Measurements from ENCODE around the gene CLIP1. TPM values are rescaled to one million over a fixed set of nuclear protein-coding genes. Genes with fewer than 3 reads are reported as not detected.

CLIP1 gene
- total and polyA plus RNA-seq, 5 donors from 2014 or later = 17.1 to 99.8 (median 18.8) TPM

GRCh38 chr12:122413516-122414404 lies 8.7 kb downstream of the CLIP1 start:
- peak overlapping the region; percentile 72 for H3K27ac ChIP-seq (ENCODE audit: insufficient read depth, low read length, poor library complexity, severe bottlenecking)
- H3K9me3 ChIP-seq (ENCODE audit: control insufficient read depth in 2 of 2, low read length in 2 of 2) = no peaks in the 10 kb centered on the region
- peak overlapping the region; percentile 46 for H3K4me3 ChIP-seq (ENCODE audit: low read depth, low read length)
- ATAC-seq (ENCODE audit: low read depth in 2 of 2) = no peak
- no peak for DNase-seq
- Mint-ChIP-seq H3K4me1 (peaks cover 23 to 60% (median 42%) of the 10 kb centered on the region in 4 donors), H3K4me3 (peak overlapping the region in 3 of 4 donors; percentile 38 to 74 (median 56)), H3K36me3 (no peaks in the 10 kb centered on the region), H3K27me3 (no peaks in the 10 kb centered on the region), H3K27ac (peak overlapping the region; percentile 80 to 91 (median 89)), H3K9me3 (peaks cover 0 to 1% (median 0%) of the 10 kb centered on the region in 7 donors)
- H3K27me3 ChIP-seq (ENCODE audit: control insufficient read depth, insufficient read depth, low read length) = no peaks in the 10 kb centered on the region
- H3K36me3 ChIP-seq (ENCODE audit: control insufficient read depth, insufficient read depth, low read length) = peaks cover 5% of the 10 kb centered on the region
- H3K4me1 ChIP-seq (ENCODE audit: control insufficient read depth, insufficient read depth, low read length, poor library complexity, severe bottlenecking) = peaks cover 31% of the 10 kb centered on the region

GRCh38 chr12:122412851-122413433 lies 9.5 kb downstream of the CLIP1 start:
- Mint-ChIP-seq H3K4me3 (peak overlapping the region; percentile 38 to 79 (median 65)), H3K4me1 (peaks cover 21 to 53% (median 37%) of the 10 kb centered on the region in 4 donors), H3K9me3 (peaks cover 0 to 1% (median 0%) of the 10 kb centered on the region in 7 donors), H3K27me3 (no peaks in the 10 kb centered on the region), H3K27ac (peak overlapping the region; percentile 89 to 94 (median 91)), H3K36me3 (no peaks in the 10 kb centered on the region)
- H3K4me3 ChIP-seq (ENCODE audit: low read depth, low read length) = peak overlapping the region; percentile 46
- H3K9me3 ChIP-seq (ENCODE audit: control insufficient read depth in 2 of 2, low read length in 2 of 2) = no peaks in the 10 kb centered on the region
- ATAC-seq (ENCODE audit: low read depth in 2 of 2) (peak; percentile 81 to 83), DNase-seq (peak in 2 of 3 donors; percentile 45 to 70)
- H3K36me3 ChIP-seq (ENCODE audit: control insufficient read depth, insufficient read depth, low read length) = peaks cover 5% of the 10 kb centered on the region
- H3K27ac ChIP-seq (ENCODE audit: insufficient read depth, low read length, poor library complexity, severe bottlenecking) = peak overlapping the region; percentile 72
- H3K27me3 ChIP-seq (ENCODE audit: control insufficient read depth, insufficient read depth, low read length) = no peaks in the 10 kb centered on the region
- H3K4me1 ChIP-seq (ENCODE audit: control insufficient read depth, insufficient read depth, low read length, poor library complexity, severe bottlenecking) = peaks cover 31% of the 10 kb centered on the region

GRCh38 chr12:122411537-122411936 lies 10.9 kb downstream of the CLIP1 start:
- peak overlapping the region in 3 of 4 donors; percentile 22 to 78 (median 57) for H3K4me3 Mint-ChIP-seq
- Histone ChIP-seq H3K4me1 (ENCODE audit: control insufficient read depth, insufficient read depth, low read length, poor library complexity, severe bottlenecking) (peaks cover 29% of the 10 kb centered on the region), H3K9me3 (ENCODE audit: control insufficient read depth in 2 of 2, low read length in 2 of 2) (no peaks in the 10 kb centered on the region), H3K4me3 (ENCODE audit: low read depth, low read length) (no peak overlapping the region), H3K27ac (ENCODE audit: insufficient read depth, low read length, poor library complexity, severe bottlenecking) (peak overlapping the region; percentile 72), H3K27me3 (ENCODE audit: control insufficient read depth, insufficient read depth, low read length) (no peaks in the 10 kb centered on the region), H3K36me3 (ENCODE audit: control insufficient read depth, insufficient read depth, low read length) (peaks cover 5% of the 10 kb centered on the region)
- no peaks in the 10 kb centered on the region for H3K9me3 Mint-ChIP-seq
- ATAC-seq (ENCODE audit: low read depth in 2 of 2) (no peak), DNase-seq (no peak)
- no peaks in the 10 kb centered on the region for H3K27me3 Mint-ChIP-seq
- H3K36me3 Mint-ChIP-seq = no peaks in the 10 kb centered on the region
- H3K27ac Mint-ChIP-seq = peak overlapping the region in 2 of 3 donors; percentile 25 to 91
- H3K4me1 Mint-ChIP-seq = peaks cover 24 to 50% (median 40%) of the 10 kb centered on the region in 4 donors

GRCh38 chr12:122407208-122407607 lies 15.3 kb downstream of the CLIP1 start:
- ATAC-seq (ENCODE audit: low read depth in 2 of 2) (no peak), DNase-seq (no peak)
- Mint-ChIP-seq H3K27ac (peak overlapping the region in 2 of 3 donors; percentile 68 to 80), H3K9me3 (no peaks in the 10 kb centered on the region), H3K4me3 (peak overlapping the region in 1 of 4 donors; percentile 37), H3K27me3 (no peaks in the 10 kb centered on the region), H3K4me1 (peaks cover 16 to 48% (median 31%) of the 10 kb centered on the region in 4 donors), H3K36me3 (peaks cover 15% of the 10 kb centered on the region)
- no peaks in the 10 kb centered on the region for H3K27me3 ChIP-seq (ENCODE audit: control insufficient read depth, insufficient read depth, low read length)
- no peak overlapping the region for H3K27ac ChIP-seq (ENCODE audit: insufficient read depth, low read length, poor library complexity, severe bottlenecking)
- H3K9me3 ChIP-seq (ENCODE audit: control insufficient read depth in 2 of 2, low read length in 2 of 2) = no peaks in the 10 kb centered on the region
- H3K4me3 ChIP-seq (ENCODE audit: low read depth, low read length) = no peak overlapping the region
- peaks cover 7% of the 10 kb centered on the region for H3K4me1 ChIP-seq (ENCODE audit: control insufficient read depth, insufficient read depth, low read length, poor library complexity, severe bottlenecking)
- H3K36me3 ChIP-seq (ENCODE audit: control insufficient read depth, insufficient read depth, low read length) = peaks cover 3% of the 10 kb centered on the region

- no peak for ATAC-seq (ENCODE audit: low read depth in 2 of 2)
- Mint-ChIP-seq H3K4me3 (peak overlapping the region in 1 of 4 donors; percentile 37), H3K27ac (peak overlapping the region in 2 of 3 donors; percentile 68 to 80), H3K36me3 (peaks cover 15% of the 10 kb centered on the region), H3K4me1 (peaks cover 16 to 47% (median 31%) of the 10 kb centered on the region in 4 donors), H3K9me3 (no peaks in the 10 kb centered on the region), H3K27me3 (no peaks in the 10 kb centered on the region)
- Histone ChIP-seq H3K4me1 (ENCODE audit: control insufficient read depth, insufficient read depth, low read length, poor library complexity, severe bottlenecking) (peaks cover 3% of the 10 kb centered on the region), H3K27ac (ENCODE audit: insufficient read depth, low read length, poor library complexity, severe bottlenecking) (peak overlapping the region; percentile 26), H3K36me3 (ENCODE audit: control insufficient read depth, insufficient read depth, low read length) (peaks cover 3% of the 10 kb centered on the region), H3K27me3 (ENCODE audit: control insufficient read depth, insufficient read depth, low read length) (no peaks in the 10 kb centered on the region), H3K9me3 (ENCODE audit: control insufficient read depth in 2 of 2, low read length in 2 of 2) (no peaks in the 10 kb centered on the region), H3K4me3 (ENCODE audit: low read depth, low read length) (no peak overlapping the region)
- DNase-seq = no peak
These were observed 15.7 kb downstream of the CLIP1 start for GRCh38 chr12:122406701-122407164.

- no peak for DNase-seq
- H3K4me1 ChIP-seq (ENCODE audit: control insufficient read depth, insufficient read depth, low read length, poor library complexity, severe bottlenecking) = peaks cover 15% of the 10 kb centered on the region
- Mint-ChIP-seq H3K4me1 (peaks cover 28 to 61% (median 43%) of the 10 kb centered on the region in 4 donors), H3K27me3 (no peaks in the 10 kb centered on the region), H3K4me3 (no peak overlapping the region), H3K36me3 (peaks cover 15% of the 10 kb centered on the region), H3K9me3 (no peaks in the 10 kb centered on the region), H3K27ac (peak overlapping the region in 1 of 3 donors; percentile 62)
- no peak for ATAC-seq (ENCODE audit: low read depth in 2 of 2)
- H3K9me3 ChIP-seq (ENCODE audit: control insufficient read depth in 2 of 2, low read length in 2 of 2) = no peaks in the 10 kb centered on the region
- H3K36me3 ChIP-seq (ENCODE audit: control insufficient read depth, insufficient read depth, low read length) = peaks cover 3% of the 10 kb centered on the region
- H3K27ac ChIP-seq (ENCODE audit: insufficient read depth, low read length, poor library complexity, severe bottlenecking) = no peak overlapping the region
- H3K27me3 ChIP-seq (ENCODE audit: control insufficient read depth, insufficient read depth, low read length) = no peaks in the 10 kb centered on the region
- H3K4me3 ChIP-seq (ENCODE audit: low read depth, low read length) = no peak overlapping the region
These were observed 18.6 kb downstream of the CLIP1 start for GRCh38 chr12:122403831-122404230.

GRCh38 chr12:122403115-122403770 lies 19.2 kb downstream of the CLIP1 start:
- peak; percentile 33 to 36 for ATAC-seq (ENCODE audit: low read depth in 2 of 2)
- H3K4me1 Mint-ChIP-seq = peaks cover 28 to 62% (median 44%) of the 10 kb centered on the region in 4 donors
- H3K9me3 ChIP-seq (ENCODE audit: control insufficient read depth in 2 of 2, low read length in 2 of 2) = no peaks in the 10 kb centered on the region
- peak overlapping the region; percentile 42 for H3K4me3 ChIP-seq (ENCODE audit: low read depth, low read length)
- peaks cover 3% of the 10 kb centered on the region for H3K36me3 ChIP-seq (ENCODE audit: control insufficient read depth, insufficient read depth, low read length)
- H3K27ac ChIP-seq (ENCODE audit: insufficient read depth, low read length, poor library complexity, severe bottlenecking) = peak overlapping the region; percentile 35
- H3K27ac Mint-ChIP-seq = peak overlapping the region; percentile 62 to 94 (median 63)
- peaks cover 15% of the 10 kb centered on the region for H3K36me3 Mint-ChIP-seq
- H3K9me3 Mint-ChIP-seq = no peaks in the 10 kb centered on the region
- peak overlapping the region in 3 of 4 donors; percentile 19 to 49 (median 20) for H3K4me3 Mint-ChIP-seq
- H3K27me3 Mint-ChIP-seq = no peaks in the 10 kb centered on the region
- H3K4me1 ChIP-seq (ENCODE audit: control insufficient read depth, insufficient read depth, low read length, poor library complexity, severe bottlenecking) = peaks cover 15% of the 10 kb centered on the region
- DNase-seq = peak in 1 of 3 donors; percentile 73
- no peaks in the 10 kb centered on the region for H3K27me3 ChIP-seq (ENCODE audit: control insufficient read depth, insufficient read depth, low read length)

Measured in CD4-positive, CD25-positive, alpha-beta regulatory T cell (primary cell).